IMR-90 (cell line): ENCODE measurements around the gene PNPLA2. TPM values are rescaled to one million over a fixed set of nuclear protein-coding genes. Genes with fewer than 3 reads are reported as not detected.
A peak's percentile ranks its signal among the peaks of the same experiment; 100 is the strongest.

Experiments
- ATAC-seq: fragments of 200-7000 bp; cut with Tn5 transposase; 2 replicates; pipeline ENCODE4 v1.9.1; 2020; ENCODE audit warnings: low read depth, mild to moderate bottlenecking, moderate library complexity
- BruUV-seq: library from RNA; stranded (reverse); fragments of 400-500 nt; replicated peaks from 2 replicates; lab custom pipeline; 2021; lab: Mats Ljungman, UMichigan
- CTCF ChIA-PET: fragments of 300-600 bp; formaldehyde crosslinking; extraction: SDS; loops from one replicate; lab custom pipeline; 2021; ENCODE audit warnings: antibody characterized with exemption; lab: Yijun Ruan, JAX
- POLR2A ChIA-PET: fragments of 300-600 bp; sonication (Branson Sonifier 250); formaldehyde crosslinking; loops from one replicate; lab custom pipeline; 2022; ENCODE audit warnings: antibody characterized with exemption; ENCODE audit not compliant: unreplicated experiment; lab: Charles Lee
- DNase-seq: peaks from one replicate; pipeline ENCODE4 v3.0.0; 2013
- H2AFZ ChIP-seq: replicated peaks from 2 replicates; pipeline ENCODE3; 2013; ENCODE audit warnings: low read length, mild to moderate bottlenecking; ENCODE audit not compliant: poor library complexity
- H2AK5ac ChIP-seq: 2 replicates; pipeline ENCODE4 v1.6.1; 2013; ENCODE audit warnings: low read depth, low read length, inconsistent platforms
- H2AK9ac ChIP-seq: replicated peaks from 2 replicates; pipeline ENCODE3; 2013; ENCODE audit warnings: mild to moderate bottlenecking, low read depth, low read length, moderate library complexity; ENCODE audit not compliant: poor library complexity
- H2BK120ac ChIP-seq: 2 replicates; pipeline ENCODE4 v1.6.1; 2013; ENCODE audit warnings: low read depth, low read length, inconsistent platforms
- H2BK15ac ChIP-seq: 3 replicates; pipeline ENCODE4 v1.6.1; 2013; ENCODE audit warnings: low read depth, low read length, inconsistent platforms
- H2BK20ac ChIP-seq: 2 replicates; pipeline ENCODE4 v1.6.1; 2013; ENCODE audit warnings: low read depth, mild to moderate bottlenecking, inconsistent platforms, low read length, moderate library complexity
- H2BK5ac ChIP-seq: 2 replicates; pipeline ENCODE4 v1.6.1; 2013; ENCODE audit warnings: mild to moderate bottlenecking, low read depth, low read length, inconsistent platforms; ENCODE audit not compliant: poor library complexity, severe bottlenecking
- H3K14ac ChIP-seq: replicated peaks from 2 replicates; pipeline ENCODE4 v1.6.1; 2013; ENCODE audit warnings: low read depth, low read length, inconsistent platforms
- H3K18ac ChIP-seq: 2 replicates; pipeline ENCODE4 v1.6.1; 2013; ENCODE audit warnings: low read depth, low read length, control low read depth
- H3K23ac ChIP-seq: 2 replicates; pipeline ENCODE4 v1.6.1; 2013; ENCODE audit warnings: low read depth, low read length, inconsistent platforms
- H3K27ac ChIP-seq: 2 replicates; pipeline ENCODE4 v1.5.1; 2013; ENCODE audit warnings: mild to moderate bottlenecking, control low read depth, low read length; ENCODE audit not compliant: insufficient read depth
- H3K27me3 ChIP-seq: 2 replicates; pipeline ENCODE4 v1.6.1; 2013; ENCODE audit warnings: low read length; ENCODE audit not compliant: control insufficient read depth, insufficient read depth
- H3K36me3 ChIP-seq: 2 replicates; pipeline ENCODE4 v1.6.1; 2013; ENCODE audit warnings: low read length, mixed read lengths; ENCODE audit not compliant: control insufficient read depth, insufficient read depth
- H3K4ac ChIP-seq: 2 replicates; pipeline ENCODE4 v1.6.1; 2013; ENCODE audit warnings: low read depth, low read length, inconsistent platforms
- H3K4me1 ChIP-seq: 2 replicates; pipeline ENCODE4 v1.6.1; 2013; ENCODE audit warnings: low read length, mixed read lengths; ENCODE audit not compliant: control insufficient read depth, insufficient read depth
- H3K4me2 ChIP-seq: 2 replicates; pipeline ENCODE4 v1.6.1; 2013; ENCODE audit warnings: low read depth, mild to moderate bottlenecking, control low read depth, low read length, moderate library complexity
- H3K4me3 ChIP-seq: 2 replicates; pipeline ENCODE4 v1.5.1; 2013; ENCODE audit warnings: low read depth, mild to moderate bottlenecking, control low read depth, low read length, moderate library complexity; ENCODE audit not compliant: insufficient read depth
- H3K56ac ChIP-seq: 2 replicates; pipeline ENCODE4 v1.6.1; 2013; ENCODE audit warnings: low read length, inconsistent platforms; ENCODE audit not compliant: insufficient read depth; ENCODE audit errors: extremely low read depth
- H3K79me1 ChIP-seq, 2 experiments: 2 replicates each; pipeline ENCODE4 v1.6.1; 2013; ENCODE audit warnings: low read length in 2 of 2, inconsistent platforms in 1 of 2, low read depth in 1 of 2
- H3K9ac ChIP-seq: 2 replicates; pipeline ENCODE4 v1.6.1; 2013; ENCODE audit warnings: low read depth, low read length, control low read depth
- H3K9me1 ChIP-seq: 2 replicates; pipeline ENCODE4 v1.6.1; 2013; ENCODE audit warnings: low read length, inconsistent platforms; ENCODE audit not compliant: insufficient read depth
- H3K9me3 ChIP-seq: 2 replicates; pipeline ENCODE4 v1.6.1; 2013; ENCODE audit warnings: low read length; ENCODE audit not compliant: control insufficient read depth, insufficient read depth
- H4K20me1 ChIP-seq: 2 replicates; pipeline ENCODE4 v1.6.1; 2013; ENCODE audit warnings: low read length, inconsistent platforms; ENCODE audit not compliant: insufficient read depth
- H4K5ac ChIP-seq: 2 replicates; pipeline ENCODE4 v1.6.1; 2013; ENCODE audit warnings: mild to moderate bottlenecking, low read depth, low read length, control low read depth
- H4K8ac ChIP-seq, 2 experiments: 2 replicates each; pipeline ENCODE4 v1.6.1; 2013; ENCODE audit warnings: low read depth in 2 of 2, low read length in 2 of 2, control low read depth in 1 of 2, inconsistent platforms in 1 of 2
- H4K91ac ChIP-seq: 2 replicates; pipeline ENCODE4 v1.6.1; 2013; ENCODE audit warnings: low read depth, low read length, inconsistent platforms; ENCODE audit not compliant: insufficient read depth
- MAZ ChIP-seq: IDR thresholded peaks from 2 replicates; pipeline ENCODE4 v1.6.1; 2012; ENCODE audit warnings: low read depth, mild to moderate bottlenecking, low read length, improper control_type of control experiment, moderate library complexity, borderline replicate concordance
- RAD21 ChIP-seq: IDR thresholded peaks from 2 replicates; pipeline ENCODE4 v1.6.1; 2012; ENCODE audit warnings: low read length, improper control_type of control experiment
- RFX5 ChIP-seq: IDR thresholded peaks from 2 replicates; pipeline ENCODE4 v1.8.0; 2012; ENCODE audit warnings: low read depth, mild to moderate bottlenecking, low read length, moderate library complexity
- SMC3 ChIP-seq: fragments of 150-350 bp; IDR thresholded peaks from 2 replicates; pipeline ENCODE4 v1.6.1; 2016; ENCODE audit warnings: low read depth, mild to moderate bottlenecking, antibody characterized with exemption, low read length, moderate library complexity
- WGBS, 2 experiments: methylation state at CpG; one replicate each; pipeline versions ENCODE4 v1.1.5 to v1.1.7; 2013; ENCODE audit warnings: missing lambda C conversion rate in 2 of 2; ENCODE audit not compliant: insufficient read length in 1 of 2; ENCODE audit errors: extremely low coverage in 2 of 2; 5-methylcytosine and 5-hydroxymethylcytosine counted together
- dilution Hi-C: fragments of 300-500 bp; cut with HindIII; formaldehyde crosslinking; loops from one replicate; pipeline ENCODE4 v1.14.3; 2018; ENCODE audit warnings: low sequenced_read_pairs; ENCODE audit not compliant: unreplicated experiment
- in situ Hi-C: fragments of 300-500 bp; cut with MboI; formaldehyde crosslinking; loops from 3 replicates; pipeline ENCODE4 v1.14.3; 2019; ENCODE audit warnings: low sequenced_read_pairs, inconsistent platforms, mixed read lengths
- intact Hi-C: fragments of 100-400 bp; cut with micrococcal nuclease; formaldehyde crosslinking; loops from 2 replicates; pipeline ENCODE4 v1.10.0; 2022
- polyA plus RNA-seq, 3 experiments: library from polyadenylated mRNA; depleted of rRNA; stranded (reverse); fragments of >200 nt; gene quantifications; 2 replicates each; pipeline ENCODE4 v1.2.3, GENCODE V29; 2012; ENCODE audit warnings: low replicate concordance in 1 of 3
- total RNA-seq: library from RNA; depleted of rRNA; stranded (reverse); fragments of >200 nt; gene quantifications from 2 replicates; pipeline ENCODE4 v1.2.3, GENCODE V29; 2012

PNPLA2 gene
- total and polyA plus RNA-seq, 2 of the 4 experiments (the other 2 are of a cell fraction): 7.0 to 94.3 TPM

GRCh38 chr11:862081-862661 is 43.5 kb downstream of the PNPLA2 start:
- no peak overlapping the region for H2BK20ac ChIP-seq
- peaks cover 12% of the 10 kb centered on the region for H3K4me1 ChIP-seq
- H3K4me3 ChIP-seq: no peak overlapping the region
- no peak overlapping the region for H3K18ac ChIP-seq
- no peak overlapping the region for H2BK120ac ChIP-seq
- no peak overlapping the region for H4K8ac ChIP-seq
- H3K9me3 ChIP-seq: no peaks in the 10 kb centered on the region
- H2BK5ac ChIP-seq: no peak overlapping the region
- intact Hi-C loops: no loop called here
- BruUV-seq: no TSS peak
- H3K4ac ChIP-seq: no peak overlapping the region
- H4K5ac ChIP-seq: no peak overlapping the region
- DNase-seq (no peak), ATAC-seq (no peak)
- H3K56ac ChIP-seq: no peak overlapping the region
- no peak overlapping the region for H3K4me2 ChIP-seq
- WGBS, 2 experiments: 71% methylated on average over 16 of the region's 20 CpGs; no CpG with 5 or more reads in 1 of the 2 experiments
- no peak overlapping the region for H3K9ac ChIP-seq
- H2AK5ac ChIP-seq: no peak overlapping the region
- H4K91ac ChIP-seq: no peak overlapping the region
- peak overlapping the region; percentile 43 for H2AFZ ChIP-seq
- no peak overlapping the region for H3K23ac ChIP-seq
- in situ Hi-C loops: no loop called here
- peaks cover 3% of the 10 kb centered on the region; the same call in 1 of the 2 replicates for H3K9me1 ChIP-seq
- H3K27me3 ChIP-seq: no peaks in the 10 kb centered on the region
- ChIA-PET CTCF (no interaction called here), POLR2A (no interaction called here)
- H2BK15ac ChIP-seq: no peak overlapping the region
- peak overlapping the region; percentile 76 for H2AK9ac ChIP-seq
- H3K36me3 ChIP-seq: peaks cover 35% of the 10 kb centered on the region; the same call in 1 of the 2 replicates
- TF ChIP-seq SMC3 (no peak), MAZ (no peak), RFX5 (no peak), RAD21 (no peak)
- H3K14ac ChIP-seq: no peak overlapping the region
- no peak overlapping the region for H3K27ac ChIP-seq
- H4K20me1 ChIP-seq: peaks cover 59% of the 10 kb centered on the region
- dilution Hi-C loops: no loop called here
- H3K79me1 ChIP-seq: peaks cover 24 to 65% of the 10 kb centered on the region in 2 experiments; a peak in 3 of 4 replicates
